Psoas muscle (tissue), 8 donors: ENCODE results near the gene ENTREP1. TPM values are rescaled to one million over a fixed set of nuclear protein-coding genes. Genes with fewer than 3 reads are reported as not detected.

Source experiments
- ATAC-seq, 4 donors: fragments of 200-7000 bp; cut with Tn5 transposase; one replicate each; pipeline ENCODE4 v1.9.1; 2020; ENCODE audit warnings: moderate library complexity in 3 of 4, mild to moderate bottlenecking in 2 of 4
- DNase-seq, 2 donors: peaks; one replicate each; pipeline ENCODE4 v3.0.0-alpha.2; 2020
- H3K27ac ChIP-seq: fragments of 200-600 bp; one replicate; pipeline ENCODE4 v1.8.0; 2022
- H3K27me3 ChIP-seq, 3 donors: fragments of 200-600 bp in 1 of 3; one replicate each; pipeline versions ENCODE4 v1.6.1 to v1.8.0; 2013 to 2022; ENCODE audit warnings: low read length in 2 of 3, mild to moderate bottlenecking in 2 of 3, moderate library complexity in 1 of 3; ENCODE audit not compliant: insufficient read depth in 3 of 3
- H3K36me3 ChIP-seq, 2 donors: fragments of 200-600 bp in 1 of 2; one replicate each; pipeline versions ENCODE4 v1.6.1 to v1.8.0; 2013 to 2022; ENCODE audit warnings: low read depth in 1 of 2, mild to moderate bottlenecking in 1 of 2, moderate library complexity in 1 of 2; ENCODE audit not compliant: insufficient read depth in 1 of 2
- H3K4me1 ChIP-seq: fragments of 200-600 bp; one replicate; pipeline ENCODE4 v1.8.0; 2022
- H3K4me3 ChIP-seq: fragments of 200-600 bp; one replicate; pipeline ENCODE4 v1.8.0; 2022; ENCODE audit warnings: mild to moderate bottlenecking
- H3K9me3 ChIP-seq: fragments of 200-600 bp; one replicate; pipeline ENCODE4 v1.8.0; 2022
- CTCF ChIP-seq: fragments of 200-600 bp; IDR thresholded peaks from one replicate; pipeline ENCODE4 v1.8.0; 2022; ENCODE audit warnings: antibody characterized with exemption
- WGBS, 3 donors: extraction: QIAGEN DNeasy Blood & Tissue Kit; methylation state at CpG; one replicate each; pipeline versions ENCODE4 v1.1.6 to v1.1.7; 2013; 5-methylcytosine and 5-hydroxymethylcytosine counted together
- intact Hi-C, 2 donors: fragments of 100-400 bp; cut with DNase I; formaldehyde crosslinking; loops; one replicate each; pipeline versions ENCODE4 v1.11.0 to v1.14.2; 2022
- polyA plus RNA-seq, 3 donors: library from polyadenylated mRNA; stranded (reverse); fragments of 200-250 nt; gene quantifications; one replicate each; pipeline ENCODE4 v1.2.3, GENCODE V29; 2013
- total RNA-seq, 4 donors: library from RNA; stranded (reverse); fragmentation: NEBNext Ultra II Directional in 2 of 4; extraction: Animal tissue kit (Norgen Biotek cat#: 25700) in 2 of 4; gene quantifications; one replicate each; pipeline versions ENCODE4 v1.2.1 to v1.2.4, GENCODE V29; 2021 to 2023
- donor health status: healthy with polysubstance abuse.
- donor health status: DM: no; HTN: no; CAD: no; lungs with moderate emphysema.
- donor health status: Bipolar disorder and iron deficiency.
- donor health status: healthy.
- donor health status: DM: yes; HTN: yes; CAD: no.
- donor health status: DM: no; HTN: no; CAD: no.
- donor health status: DM: no; HTN: no; CAD: no.
- donor health status: DM: yes; HTN: yes; CAD: no.

The ENTREP1 gene
- total and polyA plus RNA-seq, 7 donors, result 5.1 to 35.7 (median 19.6) TPM

DNA sequence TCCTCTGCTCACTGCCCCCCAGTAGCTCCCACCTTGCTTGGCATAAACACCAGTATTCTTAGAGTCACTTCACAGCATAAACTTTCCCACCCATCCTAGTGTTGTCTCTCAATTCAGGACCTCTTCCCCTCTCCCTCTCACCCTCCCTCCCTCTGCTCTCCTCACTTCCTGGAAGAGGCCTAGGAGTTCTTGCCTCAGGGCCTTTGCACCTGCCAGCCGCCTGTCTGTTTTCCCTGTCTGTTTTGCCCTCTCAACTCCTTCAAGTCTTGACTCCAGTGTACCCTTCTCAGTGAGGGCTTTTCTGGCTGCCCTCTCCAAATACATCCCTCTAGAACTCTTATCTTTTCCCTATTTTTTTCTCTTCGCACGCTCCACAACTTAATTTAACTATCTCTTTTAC is 86.2 kb downstream of the ENTREP1 start:
- ATAC-seq (no peak), DNase-seq (no peak)
- WGBS, 3 donors, result 96 to 100% (median 97%) methylated on average over 3 of the region's 3 CpGs
- H3K36me3 ChIP-seq, result no peaks in the 10 kb centered on the region
- H3K4me3 ChIP-seq, result no peak overlapping the region
- H3K4me1 ChIP-seq, result peaks cover 7% of the 10 kb centered on the region
- no peaks in the 10 kb centered on the region for H3K27me3 ChIP-seq
- H3K9me3 ChIP-seq, result no peaks in the 10 kb centered on the region
- no peak overlapping the region for H3K27ac ChIP-seq
- TF ChIP-seq CTCF, result no peak
- intact Hi-C loops, result no loop called here

DNA sequence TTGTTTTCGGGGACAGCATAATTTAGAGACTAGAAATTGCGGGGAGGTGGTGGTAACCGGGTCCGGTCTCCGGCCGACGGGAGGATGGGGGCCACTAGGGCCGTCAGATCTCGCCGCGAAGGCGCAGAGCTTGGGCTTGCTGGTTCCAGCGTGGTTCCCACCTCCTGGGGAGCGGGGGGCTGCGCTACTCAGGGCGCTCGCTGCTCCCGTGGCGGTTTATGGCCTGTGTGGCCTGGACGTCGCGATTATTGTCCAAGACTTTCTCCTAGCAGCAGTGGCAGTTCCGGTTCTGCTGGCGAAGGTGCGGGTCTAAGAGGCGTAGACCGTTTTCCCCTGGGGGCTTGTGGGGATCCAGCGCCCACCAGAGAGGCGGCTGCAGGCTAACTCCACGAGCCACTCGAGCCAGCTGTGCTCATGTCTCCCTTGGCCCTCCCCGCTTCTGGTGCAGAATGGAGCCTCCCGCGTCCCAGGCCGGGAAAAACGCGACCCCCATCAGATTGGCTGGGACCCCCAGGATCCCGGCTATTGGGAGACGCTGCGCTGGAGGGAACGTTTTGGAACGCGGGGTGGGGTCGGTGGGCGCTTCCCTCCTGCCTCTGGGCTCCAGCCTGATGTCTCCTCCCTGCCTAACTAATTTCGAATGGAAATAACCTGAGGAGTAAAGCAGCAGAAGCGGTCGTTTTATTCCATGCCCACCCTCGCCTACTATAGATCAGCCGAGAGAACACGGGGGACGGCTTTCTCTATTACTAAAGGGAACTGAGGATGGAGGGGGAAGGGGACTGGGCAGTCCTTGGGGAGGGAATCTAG is 87.1 kb downstream of the ENTREP1 start:
- DNase-seq (no peak), ATAC-seq (peak in 2 of 4 donors; percentile 18 to 23)
- Histone ChIP-seq H3K27me3 (no peaks in the 10 kb centered on the region), H3K4me1 (peaks cover 7% of the 10 kb centered on the region), H3K36me3 (no peaks in the 10 kb centered on the region), H3K4me3 (peak overlapping the region; percentile 59), H3K27ac (no peak overlapping the region), H3K9me3 (no peaks in the 10 kb centered on the region)
- intact Hi-C loops, result no loop called here
- no peak for TF ChIP-seq CTCF
- 68 to 74% (median 68%) methylated on average over 52 of the region's 52 CpGs for WGBS, 3 donors

DNA sequence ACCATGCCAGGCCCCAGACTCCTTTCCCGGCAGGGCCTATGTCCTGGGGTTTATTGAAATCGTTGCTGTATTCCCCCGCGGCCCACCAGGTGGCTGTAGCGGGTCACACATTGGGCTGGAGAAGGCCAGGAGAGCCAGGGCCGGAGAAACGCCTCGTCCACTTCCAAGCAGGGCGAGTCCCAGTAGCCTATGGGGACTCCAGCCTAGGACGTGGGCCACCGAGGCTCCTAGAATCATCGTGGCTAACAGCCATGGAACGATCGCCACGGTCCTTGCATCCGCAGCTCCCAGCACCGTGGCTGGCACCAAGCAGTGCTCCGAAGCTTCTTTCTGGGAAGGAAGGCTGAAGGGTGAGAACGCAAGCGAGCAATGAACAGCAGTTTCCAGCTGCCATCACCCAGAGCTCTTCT is 87.7 kb downstream of the ENTREP1 start:
- peak; percentile 71 for TF ChIP-seq CTCF
- DNase-seq (peak; percentile 68 to 87), ATAC-seq (peak; percentile 99 to 100 (median 100))
- Histone ChIP-seq H3K36me3 (no peaks in the 10 kb centered on the region), H3K27me3 (no peaks in the 10 kb centered on the region), H3K9me3 (no peaks in the 10 kb centered on the region), H3K4me3 (peak overlapping the region; percentile 59), H3K27ac (peak overlapping the region; percentile 4), H3K4me1 (peaks cover 7% of the 10 kb centered on the region)
- WGBS, 3 donors, result 10 to 13% (median 11%) methylated on average over 20 of the region's 20 CpGs
- intact Hi-C loops, result no loop called here

DNA sequence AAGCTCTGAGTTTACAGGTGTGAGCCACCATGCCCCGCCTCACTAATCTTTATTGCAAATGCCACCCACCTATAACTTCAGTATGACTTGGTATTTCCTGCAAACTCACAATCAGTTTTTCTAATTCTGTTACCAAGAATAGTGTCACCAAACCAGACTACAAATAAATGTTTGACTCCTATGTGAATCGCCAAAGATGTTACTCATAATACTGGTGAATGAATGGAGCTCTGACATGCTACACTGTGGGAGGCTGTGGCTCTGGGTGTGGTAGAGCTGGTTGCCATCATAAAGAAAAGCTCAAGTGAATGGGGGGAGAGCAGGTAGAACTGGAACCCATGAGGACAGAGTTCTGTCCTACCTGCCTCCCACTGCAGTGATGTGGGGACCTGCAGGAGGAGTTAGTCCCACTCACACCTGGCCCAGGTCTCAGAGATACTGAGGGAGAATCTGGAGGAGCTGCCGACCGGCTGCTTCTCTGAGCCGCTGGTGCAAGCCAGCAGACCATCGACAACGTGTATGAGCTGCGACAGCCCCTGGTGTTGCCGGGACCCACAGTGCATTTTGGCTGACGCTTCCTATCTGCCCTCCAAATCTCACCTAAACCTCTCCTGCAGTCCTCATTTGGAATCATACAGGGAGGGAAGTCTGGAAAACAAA is 95.7 kb downstream of the ENTREP1 start:
- Histone ChIP-seq H3K27ac (no peak overlapping the region), H3K27me3 (no peaks in the 10 kb centered on the region), H3K4me1 (no peaks in the 10 kb centered on the region), H3K36me3 (no peaks in the 10 kb centered on the region), H3K4me3 (no peak overlapping the region), H3K9me3 (no peaks in the 10 kb centered on the region)
- TF ChIP-seq CTCF, result no peak
- DNase-seq (no peak), ATAC-seq (no peak)
- WGBS, 3 donors, result 79 to 93% (median 93%) methylated on average over 9 to 10 of the region's 10 CpGs
- intact Hi-C loops, result loop anchor here (2.0 to 5.0 kb wide), 5 partner anchors 77 to 497 kb away; partner anchors contain the start of gene APBA1 (in 1 of the 2)
